C1 segment of cervical spinal cord (tissue), 14 donors: ENCODE results near the gene MYO3B.
"Not testable (repeated sequence)": the region's sequence is repeated elsewhere in the genome, so short reads cannot be mapped to it uniquely, and the experiment has no call there.

Source experiments
- DNase-seq, 14 donors: peaks; one replicate each; lab custom pipeline; 2025; lab: John Stamatoyannopoulos, UW

MYO3B gene

DNA sequence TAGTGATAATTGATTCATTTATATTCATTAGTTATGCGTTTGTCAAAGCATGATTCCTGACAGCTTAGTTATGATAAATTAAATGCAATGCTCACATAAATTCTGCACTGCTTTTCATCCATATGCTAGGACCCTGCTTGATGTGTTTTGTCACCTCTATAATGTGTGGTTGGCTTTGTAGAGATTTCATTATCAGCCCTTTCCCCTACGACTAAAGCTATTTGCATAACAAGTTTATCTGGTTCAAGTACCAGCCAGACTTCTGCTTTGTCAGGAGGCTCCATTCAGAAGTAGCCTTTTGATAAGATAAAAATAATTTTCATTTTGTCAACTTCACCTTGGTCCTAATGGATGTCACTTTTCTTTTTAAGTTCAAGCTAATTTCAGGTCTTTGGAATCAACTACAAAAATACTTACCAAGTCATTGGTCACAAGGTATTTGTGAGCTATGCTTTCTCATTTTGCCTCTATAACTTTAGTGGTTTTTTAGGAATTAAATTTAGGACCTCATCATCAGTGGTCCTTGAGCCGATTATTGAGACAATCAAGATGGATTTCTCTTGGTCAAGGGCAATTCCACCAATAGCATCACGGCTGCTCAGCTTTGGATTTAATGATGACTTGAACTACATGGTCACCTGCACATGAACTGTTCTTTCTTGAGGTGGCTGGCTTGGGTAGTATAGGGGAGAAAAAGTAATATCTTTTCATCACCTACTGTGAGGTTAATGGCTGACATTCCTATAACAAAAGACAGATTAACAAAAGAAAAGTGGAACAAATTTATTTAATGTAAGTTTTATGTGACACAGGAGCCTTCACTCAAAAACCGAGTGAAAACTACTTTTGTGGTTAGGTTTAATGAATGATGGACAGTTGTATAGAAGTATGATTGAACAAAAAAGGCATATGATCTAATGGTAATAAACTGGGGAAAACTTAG lies 162.1 kb downstream of the MYO3B start:
- no peak for DNase-seq

DNA sequence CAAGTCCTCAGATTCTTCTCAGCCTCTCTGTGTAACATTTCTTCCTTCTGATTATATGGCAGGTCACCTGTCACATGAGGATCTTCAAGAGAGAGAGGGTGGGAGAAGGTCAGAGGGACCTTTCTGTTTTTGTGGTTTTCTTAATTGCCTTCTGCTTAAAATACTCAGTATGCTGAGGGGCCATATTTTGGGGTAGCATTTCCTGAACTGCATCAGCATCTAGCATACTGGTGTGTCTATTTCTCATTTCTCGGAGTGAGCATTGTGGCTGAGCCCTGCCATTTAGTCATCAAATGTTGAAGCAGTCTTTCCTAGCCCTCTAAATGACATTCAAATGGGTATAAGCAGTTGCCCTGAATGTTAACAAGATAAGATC lies 162.7 kb downstream of the MYO3B start:
- no peak for DNase-seq

DNA sequence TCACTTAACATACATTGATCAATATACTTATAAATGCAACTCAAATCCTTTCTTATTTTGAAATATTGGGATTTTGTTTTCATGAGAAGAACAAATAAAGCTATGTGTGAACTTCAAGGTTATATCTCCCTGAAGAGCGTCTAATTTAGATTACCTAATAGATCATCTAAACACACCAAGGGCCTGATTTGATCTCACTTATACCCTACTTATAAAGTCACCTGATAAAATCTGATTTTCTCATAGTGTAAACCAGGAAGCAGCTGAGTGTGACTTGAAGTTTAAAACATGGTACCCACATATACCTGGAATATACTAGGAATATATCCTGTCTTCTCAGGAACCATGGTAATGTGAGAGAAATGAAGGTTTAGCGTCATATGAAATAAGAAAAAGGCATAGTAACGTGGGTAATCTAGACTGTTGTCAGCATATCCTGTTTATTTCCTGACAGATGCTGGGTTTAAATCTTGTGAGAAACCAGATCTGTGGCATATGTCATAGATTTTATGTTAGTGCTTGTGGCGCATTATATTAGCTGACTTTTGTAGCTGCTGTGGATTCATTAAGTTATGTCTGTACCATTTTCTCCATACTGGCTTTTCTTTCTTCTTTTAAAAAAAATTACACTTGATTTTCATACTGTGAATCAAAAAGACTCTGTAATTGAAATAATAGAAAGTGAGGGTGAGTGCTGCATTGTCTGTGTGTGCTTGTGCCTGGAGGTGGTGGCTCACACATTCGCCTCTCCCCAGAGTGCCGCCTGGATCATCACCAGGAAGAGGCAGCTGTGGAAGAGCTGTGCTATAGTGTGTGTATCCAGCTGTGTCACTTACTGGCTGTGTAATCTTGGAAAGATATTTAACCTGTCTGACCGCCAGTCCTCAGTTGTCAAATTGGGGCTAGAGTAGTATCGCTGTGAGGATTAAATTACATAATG lies 164.0 kb downstream of the MYO3B start:
- no peak for DNase-seq

DNA sequence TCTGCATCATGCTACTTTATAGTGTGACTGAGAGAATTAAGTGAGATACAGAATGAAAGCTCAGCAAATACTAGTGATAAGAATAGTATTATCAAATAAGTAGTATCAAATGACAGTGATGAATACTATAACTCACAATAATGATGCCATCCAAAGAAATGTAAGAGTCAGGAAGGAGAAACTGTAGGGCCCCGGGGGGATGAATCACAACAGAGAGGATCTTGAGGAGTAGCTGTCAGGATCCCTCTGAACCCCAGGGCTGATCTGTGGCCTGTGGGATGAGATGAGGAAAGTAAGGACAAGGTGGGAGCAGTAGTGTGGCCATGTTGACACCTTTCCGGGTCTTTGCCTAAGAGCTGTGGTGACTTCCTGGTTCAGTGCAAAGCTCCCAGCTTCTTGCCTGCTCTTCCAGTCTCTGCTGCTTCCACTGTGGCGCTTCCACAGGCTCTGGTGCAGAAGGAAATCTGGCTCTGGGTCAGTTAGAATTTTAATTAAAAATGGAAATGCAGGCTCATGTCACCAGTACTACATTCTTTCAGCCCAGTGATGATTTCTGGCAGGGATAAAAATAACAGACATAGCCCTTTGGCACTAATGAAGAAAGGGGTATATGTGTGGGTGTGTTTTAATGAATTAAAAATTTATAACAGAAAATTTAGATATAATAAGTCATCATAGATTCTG lies 166.9 kb downstream of the MYO3B start:
- DNase-seq, result no peak

DNA sequence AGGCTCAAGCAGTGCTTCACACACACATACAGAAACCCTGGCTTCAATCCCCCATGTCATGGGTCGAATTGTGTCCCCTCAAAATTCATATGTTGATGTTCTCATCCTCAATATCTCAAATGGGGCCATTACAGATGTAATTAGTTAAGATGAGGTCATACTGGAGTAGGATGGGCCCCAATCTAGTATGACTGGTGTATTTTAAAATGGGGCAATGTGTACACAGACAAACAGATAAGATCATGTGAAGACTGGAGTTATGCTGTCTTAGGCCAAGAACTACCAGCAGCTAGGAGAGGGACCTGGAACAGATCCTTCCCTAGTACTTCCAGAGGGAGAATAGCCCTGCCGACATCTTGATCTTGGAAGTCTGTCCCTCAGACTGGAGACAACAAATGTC lies 167.7 kb downstream of the MYO3B start:
- no peak for DNase-seq

DNA sequence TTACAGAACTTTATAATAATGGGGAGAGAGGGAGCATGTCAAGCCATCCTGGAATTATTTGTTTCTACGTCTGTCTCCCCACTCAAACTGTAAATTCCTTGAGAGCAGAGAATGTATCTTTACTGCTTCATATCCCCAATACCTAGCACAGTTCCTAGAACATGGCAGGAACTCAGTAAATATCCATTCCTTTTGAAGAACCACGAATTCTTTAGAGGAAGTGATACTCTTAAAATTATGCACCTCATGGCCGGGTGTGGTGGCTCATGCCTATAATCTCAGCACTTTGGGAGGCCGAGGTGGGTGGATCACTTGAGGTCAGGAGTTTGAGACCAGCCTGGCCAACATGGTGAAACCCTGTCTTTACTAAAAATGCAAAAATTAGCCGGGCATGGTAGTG lies 171.3 kb downstream of the MYO3B start:
- DNase-seq, result not testable (repeated sequence)

DNA sequence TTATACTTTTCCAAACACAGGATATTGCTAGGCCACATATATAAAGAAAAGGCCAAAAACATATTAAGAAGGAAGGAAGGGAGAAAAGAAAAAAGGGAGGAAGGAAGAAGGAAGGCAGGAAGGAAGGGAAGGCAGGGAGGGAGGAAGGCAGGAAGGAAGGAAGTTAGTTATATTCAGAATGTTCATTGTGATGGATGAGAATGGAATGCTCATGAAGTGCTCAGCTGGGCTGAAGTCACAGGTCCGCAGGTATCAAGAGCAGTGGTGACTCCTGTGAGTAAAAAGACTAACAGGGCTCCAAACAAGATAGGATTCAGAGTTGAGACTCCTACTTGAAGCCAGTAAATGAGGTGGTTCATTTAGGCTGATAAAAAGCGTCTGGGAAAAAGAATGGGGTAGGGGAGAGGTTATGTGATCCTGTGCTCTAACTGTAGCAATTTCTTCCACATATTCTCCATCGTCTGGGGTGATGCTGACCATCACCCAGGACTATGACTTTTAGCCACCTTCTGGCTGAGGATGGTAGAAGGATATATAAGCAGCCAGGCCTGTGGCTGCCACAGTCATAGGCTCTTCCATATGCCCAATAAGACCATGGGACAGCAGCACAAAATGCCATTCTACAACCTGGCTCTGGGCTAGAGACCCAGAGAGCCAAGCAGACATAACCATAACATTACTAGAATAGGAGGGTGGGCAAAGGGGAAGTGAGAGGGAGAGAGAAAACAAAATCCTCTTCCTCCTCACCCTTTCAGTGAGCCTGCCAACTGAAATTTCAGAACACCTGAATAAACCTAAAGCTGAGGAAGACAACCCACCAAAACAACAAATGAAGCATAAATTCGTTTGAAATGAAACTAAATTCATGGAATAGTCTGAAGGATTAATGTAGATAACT lies 173.2 kb downstream of the MYO3B start:
- DNase-seq, result no peak

DNA sequence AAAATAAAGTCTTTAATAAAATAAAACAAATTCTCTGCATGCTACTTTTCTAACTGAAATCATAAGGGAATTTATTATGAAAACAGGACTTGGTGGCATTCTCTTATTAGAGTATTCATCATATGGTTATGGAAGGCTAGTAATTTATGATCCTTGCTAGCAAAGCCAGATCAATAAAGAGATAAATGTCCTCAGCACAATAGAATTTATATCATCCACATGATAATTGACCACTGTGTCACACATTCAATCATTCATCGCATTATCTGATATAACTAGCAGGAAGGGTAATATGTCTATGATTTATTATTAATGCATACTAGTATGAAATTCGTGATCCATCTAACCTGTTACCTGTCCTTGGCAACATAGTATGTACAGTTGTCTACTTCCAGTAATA lies 175.8 kb downstream of the MYO3B start:
- no peak for DNase-seq

DNA sequence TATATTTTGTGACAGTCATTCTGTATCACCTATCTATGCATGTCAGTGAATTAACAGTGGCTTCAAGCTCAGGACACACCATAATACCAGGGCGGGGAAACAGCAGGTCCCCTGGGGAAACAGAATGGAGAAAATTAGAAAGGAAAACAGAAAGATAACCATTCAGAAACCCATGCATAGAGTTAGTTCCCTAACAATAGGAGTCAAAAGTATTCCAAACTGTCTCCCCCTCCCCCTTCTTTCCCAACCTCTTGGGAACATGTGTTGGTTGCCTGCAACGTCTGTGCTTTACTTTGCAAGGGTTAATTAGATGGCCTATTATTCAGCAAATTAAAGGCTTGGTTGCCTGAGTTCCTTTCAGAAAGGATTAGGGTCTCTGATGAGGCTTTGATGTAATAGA lies 176.4 kb downstream of the MYO3B start:
- no peak for DNase-seq

DNA sequence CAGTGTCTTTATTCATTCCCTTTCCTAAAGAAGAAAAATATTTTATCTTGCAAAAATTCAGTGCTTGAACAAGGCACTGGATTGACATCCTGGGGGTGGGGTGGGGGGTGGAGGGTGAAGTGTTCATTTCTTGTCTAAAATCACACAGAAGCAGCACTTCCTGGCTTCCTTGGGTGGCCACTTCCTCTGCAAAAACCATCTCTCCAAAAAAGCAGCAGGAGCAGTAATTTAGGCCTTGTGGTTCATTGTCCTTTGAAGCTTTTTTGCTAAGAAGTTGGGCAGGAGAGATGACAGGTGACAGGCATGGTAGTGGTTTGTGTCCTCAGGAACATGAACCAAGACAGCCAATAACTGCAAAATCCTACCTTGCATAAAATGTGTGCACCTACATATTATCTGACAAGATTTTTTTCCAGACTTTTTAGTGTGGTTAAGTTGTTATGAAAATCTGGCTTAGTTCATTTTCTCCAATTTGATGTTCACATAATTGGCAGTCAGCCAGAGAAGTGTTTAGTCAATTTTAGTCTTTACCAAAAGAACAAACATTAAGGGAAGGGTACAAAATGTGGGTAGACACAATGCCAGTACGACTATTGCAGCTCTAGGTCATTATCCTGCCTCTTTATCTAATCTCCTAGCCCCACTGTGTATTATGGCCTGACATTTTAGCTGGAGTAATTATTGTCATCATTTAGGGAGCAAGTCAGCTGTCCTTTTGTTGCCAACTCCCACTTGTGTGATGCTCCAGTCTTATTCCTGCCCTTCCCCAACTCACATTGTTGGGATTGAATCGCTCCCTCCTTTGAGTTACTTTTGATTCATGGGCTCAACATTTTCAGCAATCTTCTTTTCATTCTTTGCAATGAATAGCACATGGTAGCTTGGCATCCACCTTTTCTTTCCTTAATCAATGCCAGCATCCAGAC lies 177.2 kb downstream of the MYO3B start:
- no peak for DNase-seq

DNA sequence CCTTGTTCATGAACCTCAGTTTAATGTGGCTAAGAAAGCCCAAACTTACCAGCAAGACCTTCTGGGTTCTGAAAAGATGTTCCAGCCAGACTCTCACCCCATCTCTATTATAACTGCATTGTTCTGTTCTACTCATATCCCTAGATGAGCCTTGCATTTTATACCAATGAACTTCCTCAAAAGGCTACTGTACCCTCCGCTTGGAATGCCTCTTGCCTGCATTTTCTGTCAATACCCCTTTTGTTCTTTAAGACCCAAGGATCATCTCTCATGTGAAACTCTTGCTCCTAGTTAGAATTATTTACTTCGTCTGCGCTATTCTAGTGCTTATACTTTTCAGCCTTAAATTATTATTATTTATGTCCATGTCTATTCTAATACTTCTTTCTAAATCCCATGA lies 181.5 kb downstream of the MYO3B start:
- DNase-seq, result no peak

DNA sequence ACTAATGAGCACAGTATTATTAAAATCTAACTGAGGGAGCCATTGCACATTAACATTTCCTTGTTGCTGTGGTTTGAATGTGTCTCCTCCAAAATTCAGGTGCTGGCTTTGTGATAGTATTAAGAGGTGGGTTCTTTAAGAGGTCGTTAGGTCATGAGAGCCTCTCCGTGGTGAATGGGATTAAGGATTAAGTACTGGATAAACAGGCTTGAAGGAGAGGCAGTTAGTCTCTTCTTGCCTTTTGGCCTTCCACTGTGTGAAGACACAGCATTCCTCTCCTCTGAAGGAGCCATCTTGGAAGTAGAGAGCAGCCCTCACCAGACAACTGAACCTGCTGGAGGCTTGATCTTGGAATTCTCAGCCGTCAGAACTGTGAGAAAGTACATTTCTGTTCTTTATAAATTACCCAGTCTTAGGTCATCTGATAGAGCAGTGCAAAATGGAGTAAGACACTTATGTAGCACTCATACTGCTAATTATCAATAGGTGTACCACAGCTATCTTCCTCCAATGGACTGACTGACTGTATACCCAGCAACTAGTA lies 182.7 kb downstream of the MYO3B start:
- no peak for DNase-seq

DNA sequence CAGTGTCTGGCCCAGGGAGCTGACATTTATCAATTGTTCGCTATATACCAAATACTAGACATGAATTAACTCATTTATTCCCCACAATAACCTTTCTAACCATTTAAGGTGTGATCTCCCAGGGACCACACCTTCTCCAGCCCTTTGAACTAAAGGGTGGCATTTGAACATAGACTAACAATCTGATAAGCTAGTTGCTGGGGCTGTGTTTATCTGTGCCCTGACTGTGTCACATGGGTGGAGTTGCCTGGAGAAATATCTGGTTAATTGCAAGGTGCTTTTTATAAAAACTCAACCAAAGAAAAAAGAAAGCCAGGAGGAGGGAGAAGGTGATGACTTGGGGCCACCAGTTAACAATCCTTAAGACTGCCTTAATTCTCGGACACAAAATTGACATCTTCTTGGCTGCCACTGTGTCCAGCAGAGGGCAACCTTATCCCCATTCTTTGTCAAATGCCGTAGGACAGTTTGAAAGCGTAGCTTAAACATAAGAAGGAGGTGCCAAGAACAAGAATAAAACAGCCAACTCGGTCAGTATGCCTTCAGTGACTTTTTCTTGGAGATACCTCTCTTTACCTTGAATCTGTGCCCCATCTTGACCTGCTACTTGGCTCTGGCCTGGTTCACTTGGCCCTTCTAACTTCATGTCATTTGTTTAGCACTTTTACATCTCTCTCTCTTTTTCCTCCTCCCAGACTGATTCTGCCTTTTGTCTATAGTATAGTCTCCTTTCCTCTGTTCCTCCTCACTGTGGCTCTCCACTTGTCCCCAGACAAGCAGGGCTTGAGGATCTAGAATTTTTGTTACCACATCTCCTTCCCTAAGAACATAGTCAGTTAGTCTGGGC lies 183.4 kb downstream of the MYO3B start:
- peak in 6 of 14 donors; percentile 2 to 11 (median 4) for DNase-seq

DNA sequence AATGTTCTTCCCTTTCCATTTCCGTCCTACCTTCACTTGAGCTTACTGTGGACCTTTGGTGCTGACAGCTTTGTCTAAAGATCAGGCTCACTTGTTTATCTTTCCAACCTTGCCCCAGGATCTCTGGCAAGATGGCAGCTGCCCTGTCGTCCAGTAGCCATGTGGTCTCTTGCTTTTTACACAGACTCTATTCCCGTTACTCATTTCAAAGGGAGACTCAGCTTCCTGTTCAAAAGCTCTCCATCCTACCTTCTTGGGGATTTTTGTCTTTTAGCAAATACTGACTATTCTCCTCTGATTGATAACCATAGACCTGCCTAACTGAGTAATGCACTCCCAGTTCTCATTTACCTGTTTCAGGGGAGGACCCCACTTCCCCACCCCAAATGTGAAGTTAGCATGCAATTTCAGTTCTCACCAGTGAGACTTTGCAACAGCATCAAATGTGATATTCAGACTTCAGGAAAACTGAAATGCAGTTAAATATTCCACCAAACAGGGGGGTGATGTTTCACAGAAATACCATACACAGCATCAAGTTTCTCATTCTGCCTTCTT lies 184.4 kb downstream of the MYO3B start:
- no peak for DNase-seq

DNA sequence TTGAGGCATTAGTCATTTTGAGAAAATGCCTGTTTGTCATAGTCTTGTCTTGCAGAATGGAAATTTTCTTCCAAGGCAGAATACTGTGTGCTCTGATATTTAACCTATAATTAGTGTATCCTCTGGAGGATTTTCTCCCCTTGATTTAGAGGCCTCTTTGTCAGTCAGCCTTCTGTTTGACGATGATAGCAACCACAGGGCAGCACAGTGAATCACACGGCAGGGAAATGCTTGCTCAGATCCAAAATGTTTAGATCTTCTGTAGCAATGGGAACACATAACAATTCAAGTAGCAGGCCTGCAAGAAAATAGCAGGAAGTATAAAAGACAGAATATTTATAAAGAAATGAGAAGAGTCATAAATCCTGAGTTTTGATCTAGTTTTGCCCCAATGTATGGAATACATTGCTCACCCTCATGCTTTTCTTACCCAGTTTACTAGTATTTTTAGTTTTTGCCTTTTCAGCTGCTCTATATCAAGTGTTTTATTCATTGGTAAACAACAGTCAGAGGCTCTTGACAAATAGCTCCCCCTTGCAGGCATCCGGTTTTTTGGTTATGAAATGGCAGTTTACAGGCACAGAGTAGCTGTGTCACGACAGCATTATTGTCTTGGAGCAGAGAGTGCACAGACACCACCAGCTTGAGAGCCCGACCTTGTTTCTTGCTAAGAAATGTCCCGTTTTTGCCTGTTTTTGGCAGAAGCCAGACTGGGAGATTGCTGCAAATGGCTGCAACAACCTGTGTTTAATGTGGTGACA lies 185.1 kb downstream of the MYO3B start:
- DNase-seq, result no peak

DNA sequence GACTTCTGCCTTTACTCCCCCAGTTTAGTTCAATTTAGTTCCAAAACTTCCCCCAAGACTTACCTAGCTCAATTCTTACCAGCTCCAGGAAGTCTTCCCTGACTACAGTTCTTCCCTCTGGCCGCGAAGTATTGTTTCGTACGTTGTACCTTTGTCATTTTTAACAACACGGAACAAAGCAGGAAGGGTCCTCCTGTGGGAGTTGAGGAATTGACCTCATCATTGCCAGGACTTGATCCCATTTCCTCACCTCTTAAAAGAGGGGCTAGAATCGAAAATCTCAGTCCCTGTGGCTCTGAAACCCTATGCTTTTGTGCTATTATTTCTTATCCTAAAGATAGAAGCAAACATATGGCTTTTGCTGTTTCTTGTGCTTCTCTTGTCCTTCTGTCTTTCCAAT lies 187.1 kb downstream of the MYO3B start:
- DNase-seq, result no peak

DNA sequence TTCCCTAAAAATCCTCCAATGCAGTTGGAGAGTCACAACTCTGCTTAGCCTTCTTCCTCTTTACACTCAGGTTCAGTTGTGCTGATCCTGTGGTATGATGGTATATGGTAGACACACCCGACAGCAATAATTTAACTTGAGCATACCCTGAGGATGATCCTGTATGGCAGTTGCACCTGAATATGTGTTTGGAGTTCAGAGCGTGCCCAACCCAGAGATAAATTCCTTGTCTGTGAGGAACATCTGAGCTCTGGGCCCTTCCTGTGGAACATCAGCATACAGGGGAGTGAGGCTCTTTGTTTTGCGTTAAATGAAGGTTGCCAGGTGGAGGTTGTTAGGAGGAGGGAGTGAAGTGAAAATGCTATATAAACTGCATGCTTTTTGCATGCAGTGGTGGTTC lies 187.7 kb downstream of the MYO3B start:
- no peak for DNase-seq
